Activated CD4-positive, CD25-positive, alpha-beta regulatory T cell (primary cell): ENCODE measurements around the gene YAF2.
"Not testable (repeated sequence)": the region's sequence is repeated elsewhere in the genome, so short reads cannot be mapped to it uniquely, and the experiment has no call there.

Experiments used
- DNase-seq, 4 experiments: peaks; one replicate each; lab custom pipeline; 2025; lab: John Stamatoyannopoulos, UW

The YAF2 gene

GRCh38 chr12:42252645-42253044 lies 14.6 kb upstream of the YAF2 start:
- DNase-seq: not testable (repeated sequence)

- not testable (repeated sequence) for DNase-seq
Measured at GRCh38 chr12:42249033-42249432, 11.0 kb upstream of the YAF2 start.

GRCh38 chr12:42240131-42240750 lies 2.2 kb upstream of the YAF2 start:
- DNase-seq: no peak

GRCh38 chr12:42237853-42238239 lies 202 bp downstream of the YAF2 start:
- DNase-seq: no peak

- peak; percentile 34 to 58 (median 43) for DNase-seq
Measured at GRCh38 chr12:42237052-42237852, 796 bp downstream of the YAF2 start.

GRCh38 chr12:42236017-42236416 lies 2.0 kb downstream of the YAF2 start:
- DNase-seq: no peak

- no peak for DNase-seq
Measured at GRCh38 chr12:42235426-42235825, 2.6 kb downstream of the YAF2 start.

- no peak for DNase-seq
Measured at GRCh38 chr12:42234970-42235369, 3.1 kb downstream of the YAF2 start.

- DNase-seq: not testable (repeated sequence)
Measured at GRCh38 chr12:42227525-42227924, 10.5 kb downstream of the YAF2 start.

- DNase-seq: not testable (repeated sequence)
Measured at GRCh38 chr12:42224501-42224900, 13.5 kb downstream of the YAF2 start.

- no peak for DNase-seq
Measured at GRCh38 chr12:42222724-42223123, 15.3 kb downstream of the YAF2 start.

- DNase-seq: no peak
Measured at GRCh38 chr12:42221726-42222125, 16.3 kb downstream of the YAF2 start.

GRCh38 chr12:42217656-42218055 lies 20.4 kb downstream of the YAF2 start:
- no peak for DNase-seq

- no peak for DNase-seq
Measured at GRCh38 chr12:42216737-42217136, 21.3 kb downstream of the YAF2 start.

GRCh38 chr12:42215759-42216158 lies 22.3 kb downstream of the YAF2 start:
- not testable (repeated sequence) for DNase-seq

- no peak for DNase-seq
Measured at GRCh38 chr12:42213954-42214426, 24.1 kb downstream of the YAF2 start.

- no peak for DNase-seq
Measured at GRCh38 chr12:42213023-42213422, 25.0 kb downstream of the YAF2 start.

GRCh38 chr12:42208574-42208973 lies 29.5 kb downstream of the YAF2 start:
- DNase-seq: no peak

GRCh38 chr12:42204819-42205218 lies 33.2 kb downstream of the YAF2 start:
- DNase-seq: no peak

- DNase-seq: no peak
Measured at GRCh38 chr12:42204362-42204761, 33.7 kb downstream of the YAF2 start.

- DNase-seq: no peak
Measured at GRCh38 chr12:42201063-42201462, 37.0 kb downstream of the YAF2 start.

GRCh38 chr12:42199007-42199406 lies 39.0 kb downstream of the YAF2 start:
- DNase-seq: no peak
